Prostate gland (tissue), 2 donors: ENCODE results near the gene KLHL41. TPM values are rescaled to one million over a fixed set of nuclear protein-coding genes. Genes with fewer than 3 reads are reported as not detected.
"Not testable (repeated sequence)": the region's sequence is repeated elsewhere in the genome, so short reads cannot be mapped to it uniquely, and the experiment has no call there.

ENCODE experiments used
- DNase-seq: peaks from one replicate; pipeline ENCODE4 v3.0.0-alpha.2; 2019; ENCODE audit warnings: low spot score
- H3K27ac ChIP-seq, 2 donors: fragments of 200-600 bp; sonication (generic); 2 replicates each; pipeline ENCODE4 v1.5.1; 2017 to 2019
- H3K27me3 ChIP-seq: fragments of 200-600 bp; sonication (generic); replicated peaks from 2 replicates; pipeline ENCODE4 v1.5.1; 2019; ENCODE audit not compliant: insufficient read depth
- H3K36me3 ChIP-seq, 2 donors: fragments of 200-600 bp; sonication (generic); 1 replicate in 1 of 2; 2 replicates in 1 of 2; pipeline versions ENCODE4 v1.5.1 to v1.8.1; 2017 to 2019
- H3K4me1 ChIP-seq: fragments of 200-600 bp; sonication (generic); replicated peaks from 2 replicates; pipeline ENCODE4 v1.5.1; 2019
- H3K4me3 ChIP-seq, 2 donors: fragments of 200-600 bp; sonication (generic); 2 replicates each; pipeline ENCODE4 v1.5.1; 2017 to 2019
- H3K9me3 ChIP-seq: fragments of 200-600 bp; sonication (generic); 2 replicates; pipeline ENCODE4 v1.5.1; 2017
- POLR2A ChIP-seq: fragments of 450-650 bp; IDR thresholded peaks from one replicate; pipeline ENCODE4 v1.6.1; 2016; ENCODE audit warnings: antibody characterized with exemption, mild to moderate bottlenecking
- POLR2AphosphoS5 ChIP-seq: sonication (generic); formaldehyde crosslinking; IDR thresholded peaks from one replicate; pipeline ENCODE4 v1.6.1; 2017; ENCODE audit warnings: antibody characterized with exemption
- WGBS: methylation state at CpG from one replicate; pipeline ENCODE4 v1.1.5; 2018; 5-methylcytosine and 5-hydroxymethylcytosine counted together
- intact Hi-C: fragments of 100-400 bp; cut with DNase I; formaldehyde crosslinking; loops from one replicate; pipeline ENCODE4 v1.14.2; 2022
- total RNA-seq, 2 donors: library from RNA; depleted of rRNA; stranded (reverse); fragments of >200 nt; gene quantifications; one replicate each; pipeline ENCODE4 v1.1.0, GENCODE V29; 2016
- TF ChIP-seq, protein P1 (sequence below), 4 experiments: fragments of 200-600 bp in 2 of 4; fragments of 450-650 bp in 2 of 4; sonication (generic) in 2 of 4; IDR thresholded peaks; 1 replicate in 3 of 4; 2 replicates in 1 of 4; pipeline ENCODE4 v1.5.1; 2016 to 2019; ENCODE audit warnings: antibody characterized with exemption in 4 of 4, mild to moderate bottlenecking in 2 of 4, moderate library complexity in 2 of 4

KLHL41 gene
- total RNA-seq, 2 donors from 2014 or later: 2.3 to 13.4 TPM

GRCh38 chr2:169540146-169540545 is 30.6 kb downstream of the KLHL41 start:
- no peaks in the 10 kb centered on the region for H3K4me1 ChIP-seq
- no peak for TF ChIP-seq POLR2AphosphoS5
- 86% methylated on average over 2 of the region's 2 CpGs for WGBS
- intact Hi-C loops: no loop called here
- H3K9me3 ChIP-seq: no peaks in the 10 kb centered on the region
- no peak overlapping the region for H3K4me3 ChIP-seq
- DNase-seq: no peak
- no peaks in the 10 kb centered on the region for H3K27me3 ChIP-seq
- H3K36me3 ChIP-seq: no peaks in the 10 kb centered on the region
- H3K27ac ChIP-seq: no peak overlapping the region

- no peaks in the 10 kb centered on the region for H3K9me3 ChIP-seq
- no peak overlapping the region for H3K4me3 ChIP-seq
- intact Hi-C loops: no loop called here
- no peaks in the 10 kb centered on the region for H3K36me3 ChIP-seq
- no peaks in the 10 kb centered on the region for H3K4me1 ChIP-seq
- WGBS: 99% methylated on average over 3 of the region's 3 CpGs
- no peak for DNase-seq
- no peaks in the 10 kb centered on the region for H3K27me3 ChIP-seq
- no peak overlapping the region for H3K27ac ChIP-seq
- TF ChIP-seq, protein P1, sequence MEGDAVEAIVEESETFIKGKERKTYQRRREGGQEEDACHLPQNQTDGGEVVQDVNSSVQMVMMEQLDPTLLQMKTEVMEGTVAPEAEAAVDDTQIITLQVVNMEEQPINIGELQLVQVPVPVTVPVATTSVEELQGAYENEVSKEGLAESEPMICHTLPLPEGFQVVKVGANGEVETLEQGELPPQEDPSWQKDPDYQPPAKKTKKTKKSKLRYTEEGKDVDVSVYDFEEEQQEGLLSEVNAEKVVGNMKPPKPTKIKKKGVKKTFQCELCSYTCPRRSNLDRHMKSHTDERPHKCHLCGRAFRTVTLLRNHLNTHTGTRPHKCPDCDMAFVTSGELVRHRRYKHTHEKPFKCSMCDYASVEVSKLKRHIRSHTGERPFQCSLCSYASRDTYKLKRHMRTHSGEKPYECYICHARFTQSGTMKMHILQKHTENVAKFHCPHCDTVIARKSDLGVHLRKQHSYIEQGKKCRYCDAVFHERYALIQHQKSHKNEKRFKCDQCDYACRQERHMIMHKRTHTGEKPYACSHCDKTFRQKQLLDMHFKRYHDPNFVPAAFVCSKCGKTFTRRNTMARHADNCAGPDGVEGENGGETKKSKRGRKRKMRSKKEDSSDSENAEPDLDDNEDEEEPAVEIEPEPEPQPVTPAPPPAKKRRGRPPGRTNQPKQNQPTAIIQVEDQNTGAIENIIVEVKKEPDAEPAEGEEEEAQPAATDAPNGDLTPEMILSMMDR (IDR thresholded peaks at IDR 0.05): no peak
- TF ChIP-seq POLR2AphosphoS5 (no peak), POLR2A (no peak)
These were observed 32.9 kb downstream of the KLHL41 start for GRCh38 chr2:169542433-169542832.

- H3K27ac ChIP-seq: no peak overlapping the region
- TF ChIP-seq, protein P1 (IDR thresholded peaks at IDR 0.05): no peak
- TF ChIP-seq POLR2A (no peak), POLR2AphosphoS5 (no peak)
- no peaks in the 10 kb centered on the region for H3K4me1 ChIP-seq
- intact Hi-C loops: no loop called here
- no peaks in the 10 kb centered on the region for H3K9me3 ChIP-seq
- no peaks in the 10 kb centered on the region for H3K36me3 ChIP-seq
- 100% methylated on average over 2 of the region's 2 CpGs for WGBS
- no peaks in the 10 kb centered on the region for H3K27me3 ChIP-seq
- no peak overlapping the region for H3K4me3 ChIP-seq
- DNase-seq: no peak
These were observed 37.3 kb downstream of the KLHL41 start for GRCh38 chr2:169546756-169547155.

GRCh38 chr2:169561364-169561763 is 51.9 kb downstream of the KLHL41 start:
- 100% methylated on average over 1 of the region's 1 CpG for WGBS
- TF ChIP-seq, protein P1 (IDR thresholded peaks at IDR 0.05): no peak
- H3K27ac ChIP-seq: no peak overlapping the region
- no peak overlapping the region for H3K4me3 ChIP-seq
- H3K27me3 ChIP-seq: no peaks in the 10 kb centered on the region
- DNase-seq: no peak
- intact Hi-C loops: no loop called here
- no peaks in the 10 kb centered on the region for H3K4me1 ChIP-seq
- H3K9me3 ChIP-seq: no peaks in the 10 kb centered on the region
- H3K36me3 ChIP-seq: no peaks in the 10 kb centered on the region

DNA sequence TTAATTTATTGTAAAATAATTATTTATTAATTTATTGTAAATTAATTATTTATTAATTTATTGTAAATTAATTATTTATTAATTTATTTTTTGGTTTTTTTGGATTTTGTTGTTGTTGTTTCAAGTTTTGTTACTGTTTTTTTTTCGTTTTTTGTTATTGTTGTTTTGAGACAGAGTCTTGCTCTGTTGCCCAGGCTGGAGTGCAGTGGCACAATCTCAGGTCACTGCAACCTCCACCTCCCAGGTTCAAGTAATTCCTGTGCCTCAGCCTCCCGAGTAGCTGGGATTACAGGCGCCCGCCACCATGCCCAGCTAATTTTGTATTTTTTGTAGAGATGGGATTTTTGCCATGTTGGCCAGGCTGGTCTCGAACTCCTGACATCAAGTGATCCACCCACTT is 52.6 kb downstream of the KLHL41 start:
- DNase-seq, H3K4me1 ChIP-seq, H3K36me3 ChIP-seq, intact Hi-C loops, H3K27me3 ChIP-seq, H3K27ac ChIP-seq, H3K9me3 ChIP-seq, H3K4me3 ChIP-seq: not testable (repeated sequence)
- 94% methylated on average over 5 of the region's 5 CpGs for WGBS

GRCh38 chr2:169562519-169562918 is 53.0 kb downstream of the KLHL41 start:
- Histone ChIP-seq H3K4me1 (no peaks in the 10 kb centered on the region), H3K27me3 (no peaks in the 10 kb centered on the region), H3K36me3 (no peaks in the 10 kb centered on the region), H3K9me3 (no peaks in the 10 kb centered on the region), H3K27ac (no peak overlapping the region), H3K4me3 (no peak overlapping the region)
- WGBS: 79% methylated on average over 2 of the region's 2 CpGs
- no peak for DNase-seq
- no peak for TF ChIP-seq POLR2A
- TF ChIP-seq, protein P1 (IDR thresholded peaks at IDR 0.05): no peak
- TF ChIP-seq POLR2AphosphoS5: no peak
- intact Hi-C loops: no loop called here
